GM12878 (cell line): ENCODE results near the gene AMPD3.

Source experiments
- EGR1 ChIP-seq, 2 experiments: IDR thresholded peaks; 1 replicate in 1 of 2; 2 replicates in 1 of 2; pipeline ENCODE4 v1.6.1; 2011 to 2012; ENCODE audit warnings: low read depth in 2 of 2, low read length in 2 of 2, borderline replicate concordance in 1 of 2, mild to moderate bottlenecking in 1 of 2, moderate library complexity in 1 of 2
- SRF ChIP-seq, 2 experiments: IDR thresholded peaks; 2 replicates each; pipeline ENCODE4 v1.6.1; 2011; ENCODE audit warnings: low read depth in 2 of 2, low read length in 2 of 2, mild to moderate bottlenecking in 1 of 2, moderate library complexity in 1 of 2
- TF ChIP-seq, protein P1 (sequence below), 3 experiments: IDR thresholded peaks in 2 of 3; conservative IDR thresholded peaks in 1 of 3; 2 replicates each; pipeline ENCODE4 v1.5.1; 2011; ENCODE audit warnings: low read depth in 3 of 3, low read length in 3 of 3, mild to moderate bottlenecking in 3 of 3, control low read depth in 2 of 3, moderate library complexity in 2 of 3, inconsistent platforms in 1 of 3, mixed read lengths in 1 of 3; ENCODE audit not compliant: control insufficient read depth in 2 of 3, insufficient read depth in 1 of 3; ENCODE audit errors: extremely low read depth in 1 of 3
- TF ChIP-seq, protein P2 (sequence below): IDR thresholded peaks from 2 replicates; pipeline ENCODE4 v1.6.1; 2012; ENCODE audit warnings: mild to moderate bottlenecking, low read depth, low read length

DNA sequence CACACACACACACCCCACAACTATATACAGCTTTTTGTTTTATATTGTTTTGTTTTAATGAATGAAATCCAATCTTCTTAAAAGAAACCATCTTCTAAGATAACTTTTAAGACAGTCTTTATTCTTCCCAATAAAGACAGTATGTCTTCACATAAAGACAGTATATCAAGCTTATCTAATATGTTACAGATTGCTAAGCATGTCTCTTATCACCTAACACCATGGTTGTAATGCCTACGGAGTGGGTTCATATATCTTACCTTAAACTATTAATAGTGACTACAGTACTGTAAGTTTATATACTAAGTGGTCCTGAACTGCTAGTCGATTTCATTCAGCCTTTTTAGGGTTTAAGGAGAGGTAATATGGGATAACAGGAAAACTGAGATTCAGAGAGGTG, 77.5 kb downstream of the AMPD3 start:
- TF ChIP-seq, protein P1, sequence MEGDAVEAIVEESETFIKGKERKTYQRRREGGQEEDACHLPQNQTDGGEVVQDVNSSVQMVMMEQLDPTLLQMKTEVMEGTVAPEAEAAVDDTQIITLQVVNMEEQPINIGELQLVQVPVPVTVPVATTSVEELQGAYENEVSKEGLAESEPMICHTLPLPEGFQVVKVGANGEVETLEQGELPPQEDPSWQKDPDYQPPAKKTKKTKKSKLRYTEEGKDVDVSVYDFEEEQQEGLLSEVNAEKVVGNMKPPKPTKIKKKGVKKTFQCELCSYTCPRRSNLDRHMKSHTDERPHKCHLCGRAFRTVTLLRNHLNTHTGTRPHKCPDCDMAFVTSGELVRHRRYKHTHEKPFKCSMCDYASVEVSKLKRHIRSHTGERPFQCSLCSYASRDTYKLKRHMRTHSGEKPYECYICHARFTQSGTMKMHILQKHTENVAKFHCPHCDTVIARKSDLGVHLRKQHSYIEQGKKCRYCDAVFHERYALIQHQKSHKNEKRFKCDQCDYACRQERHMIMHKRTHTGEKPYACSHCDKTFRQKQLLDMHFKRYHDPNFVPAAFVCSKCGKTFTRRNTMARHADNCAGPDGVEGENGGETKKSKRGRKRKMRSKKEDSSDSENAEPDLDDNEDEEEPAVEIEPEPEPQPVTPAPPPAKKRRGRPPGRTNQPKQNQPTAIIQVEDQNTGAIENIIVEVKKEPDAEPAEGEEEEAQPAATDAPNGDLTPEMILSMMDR (IDR thresholded peaks at IDR 0.05 in 2 of 3, conservative IDR thresholded peaks at IDR 0.05 in 1 of 3; ENCODE audit: control insufficient read depth in 2 of 3, extremely low read depth in 1 of 3, insufficient read depth in 1 of 3, low read depth in 3 of 3, low read length in 3 of 3), result no peak
- no peak for TF ChIP-seq SRF (IDR thresholded peaks at IDR 0.05; ENCODE audit: low read depth in 2 of 2, low read length in 2 of 2)
- TF ChIP-seq EGR1 (IDR thresholded peaks at IDR 0.05; ENCODE audit: borderline replicate concordance in 1 of 2, low read depth in 2 of 2, low read length in 2 of 2), result no peak
- TF ChIP-seq, protein P2, sequence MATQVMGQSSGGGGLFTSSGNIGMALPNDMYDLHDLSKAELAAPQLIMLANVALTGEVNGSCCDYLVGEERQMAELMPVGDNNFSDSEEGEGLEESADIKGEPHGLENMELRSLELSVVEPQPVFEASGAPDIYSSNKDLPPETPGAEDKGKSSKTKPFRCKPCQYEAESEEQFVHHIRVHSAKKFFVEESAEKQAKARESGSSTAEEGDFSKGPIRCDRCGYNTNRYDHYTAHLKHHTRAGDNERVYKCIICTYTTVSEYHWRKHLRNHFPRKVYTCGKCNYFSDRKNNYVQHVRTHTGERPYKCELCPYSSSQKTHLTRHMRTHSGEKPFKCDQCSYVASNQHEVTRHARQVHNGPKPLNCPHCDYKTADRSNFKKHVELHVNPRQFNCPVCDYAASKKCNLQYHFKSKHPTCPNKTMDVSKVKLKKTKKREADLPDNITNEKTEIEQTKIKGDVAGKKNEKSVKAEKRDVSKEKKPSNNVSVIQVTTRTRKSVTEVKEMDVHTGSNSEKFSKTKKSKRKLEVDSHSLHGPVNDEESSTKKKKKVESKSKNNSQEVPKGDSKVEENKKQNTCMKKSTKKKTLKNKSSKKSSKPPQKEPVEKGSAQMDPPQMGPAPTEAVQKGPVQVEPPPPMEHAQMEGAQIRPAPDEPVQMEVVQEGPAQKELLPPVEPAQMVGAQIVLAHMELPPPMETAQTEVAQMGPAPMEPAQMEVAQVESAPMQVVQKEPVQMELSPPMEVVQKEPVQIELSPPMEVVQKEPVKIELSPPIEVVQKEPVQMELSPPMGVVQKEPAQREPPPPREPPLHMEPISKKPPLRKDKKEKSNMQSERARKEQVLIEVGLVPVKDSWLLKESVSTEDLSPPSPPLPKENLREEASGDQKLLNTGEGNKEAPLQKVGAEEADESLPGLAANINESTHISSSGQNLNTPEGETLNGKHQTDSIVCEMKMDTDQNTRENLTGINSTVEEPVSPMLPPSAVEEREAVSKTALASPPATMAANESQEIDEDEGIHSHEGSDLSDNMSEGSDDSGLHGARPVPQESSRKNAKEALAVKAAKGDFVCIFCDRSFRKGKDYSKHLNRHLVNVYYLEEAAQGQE, result no peak
